Endothelial cell of umbilical vein (primary cell): ENCODE data around the gene FGFR3.

Source experiments
- CTCF ChIP-seq, 2 donors: IDR thresholded peaks; 1 replicate in 1 of 2; 2 replicates in 1 of 2; pipeline ENCODE4 v1.5.1; 2011; ENCODE audit warnings: low read length in 2 of 2, mild to moderate bottlenecking in 2 of 2, moderate library complexity in 2 of 2, control low read depth in 1 of 2, inconsistent platforms in 1 of 2, low read depth in 1 of 2; ENCODE audit not compliant: insufficient read depth in 1 of 2; ENCODE audit errors: extremely low read depth in 1 of 2
- EZH2 ChIP-seq: IDR thresholded peaks from 2 replicates; pipeline ENCODE4 v1.6.1; 2012; ENCODE audit warnings: borderline replicate concordance, low read depth, mild to moderate bottlenecking, moderate library complexity, low read length, inconsistent platforms; ENCODE audit not compliant: severe bottlenecking
- FOS ChIP-seq: IDR thresholded peaks from 2 replicates; pipeline ENCODE4 v1.6.1; 2011; ENCODE audit warnings: mild to moderate bottlenecking, low read length, moderate library complexity, borderline replicate concordance; ENCODE audit not compliant: insufficient read depth
- GATA2 ChIP-seq: IDR thresholded peaks from 2 replicates; pipeline ENCODE4 v1.7.0; 2011; ENCODE audit warnings: low read depth, mild to moderate bottlenecking, moderate library complexity, mixed read lengths, low read length; ENCODE audit not compliant: insufficient read length, insufficient read depth
- JUN ChIP-seq: IDR thresholded peaks from 2 replicates; pipeline ENCODE4 v1.6.1; 2011; ENCODE audit warnings: borderline replicate concordance, low read depth; ENCODE audit not compliant: insufficient read length, insufficient read depth
- MAX ChIP-seq: IDR thresholded peaks from 2 replicates; pipeline ENCODE4 v1.6.1; 2011; ENCODE audit not compliant: insufficient read depth, insufficient read length
- POLR2A ChIP-seq: IDR thresholded peaks from 2 replicates; pipeline ENCODE4 v1.6.1; 2012; ENCODE audit warnings: low read depth, mild to moderate bottlenecking, control low read depth, low read length

GRCh38 chr4:1855333-1856070 lies 62.4 kb downstream of the FGFR3 start:
- TF ChIP-seq CTCF (IDR thresholded peaks at IDR 0.05; ENCODE audit: extremely low read depth in 1 of 2, insufficient read depth in 1 of 2, low read depth in 1 of 2, low read length in 2 of 2) (no peak), POLR2A (no peak), EZH2 (no peak), FOS (no peak), MAX (no peak), JUN (no peak), GATA2 (no peak)
